CD8-positive, alpha-beta memory T cell (primary cell): ENCODE data around the gene STK10. TPM values are rescaled to one million over a fixed set of nuclear protein-coding genes. Genes with fewer than 3 reads are reported as not detected.

Experiments used
- CTCF ChIA-PET: fragments of 350-600 bp; sonication (Branson Sonifier 250); formaldehyde crosslinking; loops from one replicate; lab custom pipeline; 2021; ENCODE audit warnings: antibody characterized with exemption; lab: Charles Lee
- POLR2A ChIA-PET: fragments of 350-600 bp; sonication (Branson Sonifier 250); formaldehyde crosslinking; loops from one replicate; lab custom pipeline; 2021; ENCODE audit warnings: antibody characterized with exemption; lab: Charles Lee
- DNase-seq, 5 donors: peaks; one replicate each; pipeline versions ENCODE4 v3.0.0 to v3.0.0-alpha.2; 2020 to 2022; ENCODE audit warnings: mixed read lengths in 1 of 5
- H3K27ac ChIP-seq: one replicate; pipeline ENCODE4 v1.7.0; 2013; ENCODE audit warnings: low read depth, mild to moderate bottlenecking, low read length, moderate library complexity
- H3K27me3 ChIP-seq: 2 replicates; pipeline ENCODE4 v1.7.0; 2013; ENCODE audit warnings: low read length, mild to moderate bottlenecking; ENCODE audit not compliant: insufficient read depth, poor library complexity, severe bottlenecking
- H3K36me3 ChIP-seq: 2 replicates; pipeline ENCODE4 v1.7.0; 2013; ENCODE audit warnings: mild to moderate bottlenecking, low read length, moderate library complexity; ENCODE audit not compliant: insufficient read depth
- H3K4me1 ChIP-seq: 2 replicates; pipeline ENCODE4 v1.7.0; 2013; ENCODE audit warnings: mild to moderate bottlenecking, low read length, moderate library complexity; ENCODE audit not compliant: insufficient read depth
- H3K4me3 ChIP-seq: 2 replicates; pipeline ENCODE4 v1.7.0; 2013; ENCODE audit warnings: mild to moderate bottlenecking, low read length
- H3K9me3 ChIP-seq: 2 replicates; pipeline ENCODE4 v1.7.0; 2013; ENCODE audit warnings: mild to moderate bottlenecking, low read length
- H3K27ac Mint-ChIP-seq, 8 donors: one replicate each; pipeline ENCODE4 v1.8.0; 2020 to 2021; ENCODE audit warnings: mixed read lengths in 8 of 8, mild to moderate bottlenecking in 6 of 8, inconsistent platforms in 3 of 8, moderate library complexity in 3 of 8
- H3K27me3 Mint-ChIP-seq, 2 donors: one replicate each; pipeline ENCODE4 v1.8.0; 2020 to 2021; ENCODE audit warnings: mixed read lengths in 2 of 2, mild to moderate bottlenecking in 1 of 2, moderate library complexity in 1 of 2
- H3K36me3 Mint-ChIP-seq, 3 donors: one replicate each; pipeline ENCODE4 v1.8.0; 2020 to 2021; ENCODE audit warnings: mixed read lengths in 3 of 3, inconsistent platforms in 1 of 3, mild to moderate bottlenecking in 1 of 3
- H3K4me1 Mint-ChIP-seq, 3 donors: one replicate each; pipeline ENCODE4 v1.8.0; 2020 to 2021; ENCODE audit warnings: mixed read lengths in 3 of 3, inconsistent platforms in 1 of 3, mild to moderate bottlenecking in 1 of 3
- H3K4me3 Mint-ChIP-seq, 7 donors: one replicate each; pipeline ENCODE4 v1.8.0; 2020 to 2021; ENCODE audit warnings: mixed read lengths in 7 of 7, mild to moderate bottlenecking in 6 of 7, moderate library complexity in 4 of 7, inconsistent platforms in 2 of 7
- H3K9me3 Mint-ChIP-seq, 5 donors: one replicate each; pipeline ENCODE4 v1.8.0; 2020 to 2022; ENCODE audit warnings: mixed read lengths in 5 of 5, mild to moderate bottlenecking in 3 of 5, moderate library complexity in 2 of 5, inconsistent platforms in 1 of 5
- polyA plus RNA-seq: library from polyadenylated mRNA; unstranded; fragments of 300-500 nt; fragmentation: Illumina TruSeq; gene quantifications from one replicate; pipeline ENCODE4 v1.2.3, GENCODE V29; 2021
- total RNA-seq, 2 experiments: library from RNA; stranded (reverse); gene quantifications; one replicate each; pipeline ENCODE4 v1.2.3, GENCODE V29; 2021

STK10 gene
- total and polyA plus RNA-seq, 3 experiments from 2014 or later, result 113 to 170 (median 118) TPM

DNA sequence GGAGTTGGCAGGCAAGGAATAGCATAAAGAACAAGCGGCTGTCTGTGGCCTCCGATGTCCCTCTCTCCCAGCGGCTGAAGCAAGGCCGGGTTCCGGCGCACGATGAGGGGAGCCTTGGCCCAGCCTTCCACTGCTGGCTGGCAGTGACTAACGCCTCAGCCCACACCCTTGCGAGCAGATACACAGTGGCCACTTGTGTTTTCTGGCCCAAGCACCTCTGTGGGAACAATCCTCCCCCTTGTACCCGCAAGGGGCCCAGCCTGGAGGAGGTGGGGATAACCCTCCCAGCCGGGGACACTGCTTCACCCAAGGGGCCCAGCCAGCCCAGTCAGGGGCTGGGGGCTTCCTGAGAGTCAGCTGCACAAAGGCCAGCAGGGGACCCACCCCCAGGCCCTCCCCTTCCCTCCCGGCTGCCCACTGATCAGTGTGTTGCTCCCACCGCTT lies 23.2 kb downstream of the STK10 start:
- DNase-seq, result no peak
- H3K27ac ChIP-seq, result no peak overlapping the region
- H3K27me3 Mint-ChIP-seq, result no peaks in the 10 kb centered on the region
- no peaks in the 10 kb centered on the region for H3K9me3 Mint-ChIP-seq
- no peaks in the 10 kb centered on the region for H3K9me3 ChIP-seq
- POLR2A ChIA-PET, result interaction anchor here (1.0 to 2.8 kb wide), 2 partner anchors 9 to 14 kb away, joined by 5 to 12 read pairs; no protein-coding TSS in a partner anchor
- H3K4me1 ChIP-seq, result peaks cover 93% of the 10 kb centered on the region
- peaks cover 0 to 69% (median 8%) of the 10 kb centered on the region in 3 donors for H3K36me3 Mint-ChIP-seq
- H3K36me3 ChIP-seq, result peaks cover 9% of the 10 kb centered on the region
- H3K4me1 Mint-ChIP-seq, result peaks cover 77 to 93% (median 86%) of the 10 kb centered on the region in 3 donors
- no peaks in the 10 kb centered on the region for H3K27me3 ChIP-seq
- peak overlapping the region in 1 of 7 donors; percentile 34 for H3K4me3 Mint-ChIP-seq
- no peak overlapping the region for H3K4me3 ChIP-seq
- CTCF ChIA-PET, result interaction anchor here (0.8 to 1.9 kb wide), 6 partner anchors 11 to 57 kb away, joined by 3 to 5 read pairs (median 4); partner anchors contain the start of gene STK10
- H3K27ac Mint-ChIP-seq, result peak overlapping the region; percentile 32 to 97 (median 70)

DNA sequence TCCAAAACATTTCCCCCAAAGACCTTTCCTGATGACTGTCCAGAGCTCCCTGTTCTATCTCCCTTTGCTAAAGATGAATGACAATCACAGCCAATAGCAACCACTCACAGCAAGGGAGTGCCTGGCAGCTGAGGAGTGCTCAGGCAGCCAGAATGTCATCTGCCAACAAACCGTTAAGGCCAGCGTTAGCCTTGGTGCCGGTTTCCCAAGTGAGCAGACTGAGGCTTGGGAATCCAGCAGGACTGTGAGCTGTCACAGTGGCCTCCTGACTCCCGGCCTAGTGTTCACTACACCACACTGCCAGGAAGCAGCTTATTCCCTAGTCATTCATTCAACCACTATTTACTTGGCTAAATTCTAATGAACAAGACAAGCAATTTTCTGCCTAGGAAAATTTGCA lies 24.7 kb downstream of the STK10 start:
- H3K4me1 ChIP-seq, result peaks cover 89% of the 10 kb centered on the region
- H3K4me3 ChIP-seq, result no peak overlapping the region
- H3K27ac ChIP-seq, result no peak overlapping the region
- no peaks in the 10 kb centered on the region for H3K36me3 ChIP-seq
- Mint-ChIP-seq H3K27ac (peak overlapping the region; percentile 12 to 94 (median 82)), H3K4me3 (peak overlapping the region in 3 of 7 donors; percentile 8 to 31 (median 8)), H3K36me3 (peaks cover 0 to 61% (median 8%) of the 10 kb centered on the region in 3 donors), H3K27me3 (no peaks in the 10 kb centered on the region), H3K4me1 (peaks cover 73 to 91% (median 84%) of the 10 kb centered on the region in 3 donors), H3K9me3 (no peaks in the 10 kb centered on the region)
- no peak for DNase-seq
- H3K9me3 ChIP-seq, result no peaks in the 10 kb centered on the region
- ChIA-PET CTCF (interaction anchor here (0.9 to 2.3 kb wide), 4 partner anchors 9 to 52 kb away, joined by 4 to 13 read pairs (median 4); partner anchors contain the start of gene STK10), POLR2A (interaction anchor here (0.5 to 2.8 kb wide), 2 partner anchors 11 to 19 kb away, joined by 5 to 12 read pairs; no protein-coding TSS in a partner anchor)
- no peaks in the 10 kb centered on the region for H3K27me3 ChIP-seq

DNA sequence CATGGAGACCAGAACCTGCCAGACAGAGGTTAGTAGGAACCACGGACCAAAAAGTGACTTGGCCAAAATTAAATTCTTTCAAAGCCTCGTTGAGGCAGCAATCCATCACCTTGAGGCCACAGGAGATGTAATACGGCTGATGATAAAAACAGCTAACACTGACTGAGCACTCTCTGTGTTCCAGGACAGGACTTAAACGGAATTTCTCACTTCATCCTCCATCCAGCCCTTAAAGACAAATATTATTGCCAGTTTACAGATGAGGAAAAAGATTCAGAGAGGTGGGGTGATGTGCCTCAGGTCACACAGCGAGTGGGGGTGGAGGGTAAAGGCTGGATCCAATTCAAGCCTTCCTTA lies 25.1 kb downstream of the STK10 start:
- no peak for DNase-seq
- ChIA-PET POLR2A (interaction anchor here (0.5 to 2.8 kb wide), 2 partner anchors 11 to 19 kb away, joined by 5 to 12 read pairs; no protein-coding TSS in a partner anchor), CTCF (interaction anchor here (0.9 to 5.6 kb wide), 4 partner anchors 11 to 26 kb away, joined by 4 to 29 read pairs (median 8); partner anchors contain the start of gene STK10)
- Mint-ChIP-seq H3K27me3 (no peaks in the 10 kb centered on the region), H3K9me3 (no peaks in the 10 kb centered on the region), H3K4me3 (peak overlapping the region in 2 of 7 donors; percentile 8 to 31), H3K36me3 (peaks cover 0 to 60% (median 7%) of the 10 kb centered on the region in 3 donors), H3K4me1 (peaks cover 72 to 91% (median 84%) of the 10 kb centered on the region in 3 donors), H3K27ac (peak overlapping the region; percentile 52 to 94 (median 85))
- Histone ChIP-seq H3K27me3 (no peaks in the 10 kb centered on the region), H3K4me1 (peaks cover 88% of the 10 kb centered on the region), H3K27ac (no peak overlapping the region), H3K36me3 (peaks cover 2% of the 10 kb centered on the region), H3K9me3 (no peaks in the 10 kb centered on the region), H3K4me3 (no peak overlapping the region)

DNA sequence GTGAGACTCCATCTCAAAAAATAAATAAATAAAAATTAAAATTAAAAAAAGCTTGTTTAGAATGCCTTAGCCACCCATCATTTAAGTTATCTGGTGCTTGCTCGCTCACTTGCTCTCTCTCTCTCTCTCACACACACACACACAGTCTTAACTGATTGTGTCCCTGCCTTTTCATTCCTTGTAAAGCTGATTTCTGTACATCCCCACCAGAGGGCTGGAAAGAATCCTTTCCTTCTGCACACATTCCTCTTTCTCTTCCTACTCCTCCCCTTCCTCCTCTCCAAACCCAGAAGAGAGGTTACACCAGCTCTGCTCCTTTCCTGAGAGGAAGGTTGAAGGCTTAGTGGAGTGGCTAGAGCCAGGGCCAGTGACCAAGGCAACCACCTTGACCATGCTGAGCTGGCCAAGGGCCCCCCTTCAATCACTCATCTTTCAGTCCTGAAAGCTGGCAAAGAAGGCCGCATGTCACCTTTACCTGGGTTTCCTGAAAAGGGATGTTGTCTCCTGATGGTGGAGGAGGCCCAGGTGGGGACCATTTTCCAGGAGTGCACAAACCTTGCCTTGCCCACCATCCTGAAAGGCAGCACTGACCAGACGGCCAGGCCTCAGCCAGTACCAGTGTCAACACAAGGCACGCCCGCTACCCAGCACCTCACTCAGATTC lies 25.6 kb downstream of the STK10 start:
- no peak overlapping the region for H3K27ac ChIP-seq
- Mint-ChIP-seq H3K27me3 (no peaks in the 10 kb centered on the region), H3K4me1 (peaks cover 69 to 89% (median 82%) of the 10 kb centered on the region in 3 donors), H3K4me3 (peak overlapping the region in 5 of 7 donors; percentile 26 to 85 (median 54)), H3K27ac (peak overlapping the region; percentile 19 to 94 (median 85)), H3K9me3 (no peaks in the 10 kb centered on the region), H3K36me3 (peaks cover 0 to 60% (median 7%) of the 10 kb centered on the region in 3 donors)
- H3K4me3 ChIP-seq, result no peak overlapping the region
- DNase-seq, result no peak
- H3K27me3 ChIP-seq, result no peaks in the 10 kb centered on the region
- ChIA-PET CTCF (interaction anchor here (1.2 to 5.6 kb wide), 4 partner anchors 11 to 26 kb away, joined by 4 to 29 read pairs (median 9); partner anchors contain the start of gene STK10), POLR2A (interaction anchor here (0.6 to 2.8 kb wide), 2 partner anchors 12 kb away, joined by 5 to 12 read pairs; no protein-coding TSS in a partner anchor)
- H3K4me1 ChIP-seq, result peaks cover 85% of the 10 kb centered on the region
- peaks cover 6% of the 10 kb centered on the region for H3K36me3 ChIP-seq
- H3K9me3 ChIP-seq, result no peaks in the 10 kb centered on the region

DNA sequence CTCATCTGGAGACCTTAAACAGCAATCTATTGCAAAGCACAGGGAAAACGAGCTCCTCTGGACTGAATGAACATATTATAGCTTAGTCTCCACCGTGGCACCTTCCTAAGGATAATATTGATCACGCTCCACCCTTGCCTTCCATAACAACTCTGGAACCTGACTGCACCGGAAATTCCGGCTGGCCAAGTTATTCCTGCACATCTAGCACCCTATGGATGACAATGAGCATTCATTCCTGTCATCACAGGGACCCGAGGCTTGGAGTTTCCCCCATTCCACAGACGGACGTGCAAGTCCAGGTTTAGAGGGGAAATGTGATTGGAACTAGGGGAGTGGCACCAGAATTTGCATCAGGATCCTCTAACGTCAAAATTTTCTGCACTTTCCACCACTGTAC lies 27.5 kb downstream of the STK10 start:
- peaks cover 18% of the 10 kb centered on the region for H3K36me3 ChIP-seq
- POLR2A ChIA-PET, result interaction anchor here (0.6 to 2.4 kb wide), 2 partner anchors 10 to 12 kb away, joined by 4 to 8 read pairs; no protein-coding TSS in a partner anchor
- Mint-ChIP-seq H3K4me3 (peak overlapping the region in 6 of 7 donors; percentile 21 to 60 (median 40)), H3K36me3 (peaks cover 5 to 61% (median 12%) of the 10 kb centered on the region in 3 donors), H3K27ac (peak overlapping the region; percentile 66 to 93 (median 85)), H3K4me1 (peaks cover 66 to 87% (median 82%) of the 10 kb centered on the region in 3 donors), H3K27me3 (no peaks in the 10 kb centered on the region), H3K9me3 (no peaks in the 10 kb centered on the region)
- CTCF ChIA-PET, result interaction anchor here (1.5 to 5.6 kb wide), 2 partner anchors 28 to 100 kb away, joined by 3 to 29 read pairs; partner anchors contain the start of gene STK10
- H3K4me3 ChIP-seq, result no peak overlapping the region
- H3K9me3 ChIP-seq, result no peaks in the 10 kb centered on the region
- no peak overlapping the region for H3K27ac ChIP-seq
- H3K27me3 ChIP-seq, result no peaks in the 10 kb centered on the region
- peak in 1 of 5 donors; percentile 23 for DNase-seq
- peaks cover 74% of the 10 kb centered on the region for H3K4me1 ChIP-seq

DNA sequence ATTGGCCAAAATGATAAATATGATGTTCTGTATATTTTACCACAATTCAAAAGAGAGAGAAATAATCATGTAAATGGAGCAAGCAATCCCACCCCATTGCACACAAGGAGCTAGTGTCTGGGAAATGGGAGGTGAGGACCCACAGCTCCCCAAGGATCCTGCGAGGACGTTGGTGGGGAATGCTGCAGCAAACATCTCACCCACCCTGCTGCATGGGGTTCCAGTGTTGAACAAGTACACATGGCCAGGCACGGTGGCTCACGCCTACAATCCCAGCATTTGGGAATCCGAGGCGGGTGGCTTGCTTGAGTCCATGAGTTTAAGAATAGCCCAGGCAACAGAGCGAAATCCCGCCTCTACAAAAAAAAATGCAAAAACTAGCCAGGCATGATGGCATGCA lies 29.0 kb downstream of the STK10 start:
- peaks cover 5 to 65% (median 15%) of the 10 kb centered on the region in 3 donors for H3K36me3 Mint-ChIP-seq
- H3K4me1 Mint-ChIP-seq, result peaks cover 66 to 84% (median 80%) of the 10 kb centered on the region in 3 donors
- Histone ChIP-seq H3K4me3 (no peak overlapping the region), H3K27me3 (no peaks in the 10 kb centered on the region), H3K9me3 (no peaks in the 10 kb centered on the region), H3K36me3 (peaks cover 26% of the 10 kb centered on the region), H3K27ac (no peak overlapping the region), H3K4me1 (peaks cover 67% of the 10 kb centered on the region)
- peak in 1 of 5 donors; percentile 15 for DNase-seq
- peak overlapping the region in 5 of 7 donors; percentile 11 to 42 (median 26) for H3K4me3 Mint-ChIP-seq
- POLR2A ChIA-PET, result no interaction called here
- H3K27ac Mint-ChIP-seq, result peak overlapping the region; percentile 55 to 94 (median 78)
- CTCF ChIA-PET, result interaction anchor here (1.0 to 5.6 kb wide), 5 partner anchors 9 to 99 kb away, joined by 3 to 29 read pairs (median 3); partner anchors contain the start of gene STK10
- H3K27me3 Mint-ChIP-seq, result no peaks in the 10 kb centered on the region
- no peaks in the 10 kb centered on the region for H3K9me3 Mint-ChIP-seq

DNA sequence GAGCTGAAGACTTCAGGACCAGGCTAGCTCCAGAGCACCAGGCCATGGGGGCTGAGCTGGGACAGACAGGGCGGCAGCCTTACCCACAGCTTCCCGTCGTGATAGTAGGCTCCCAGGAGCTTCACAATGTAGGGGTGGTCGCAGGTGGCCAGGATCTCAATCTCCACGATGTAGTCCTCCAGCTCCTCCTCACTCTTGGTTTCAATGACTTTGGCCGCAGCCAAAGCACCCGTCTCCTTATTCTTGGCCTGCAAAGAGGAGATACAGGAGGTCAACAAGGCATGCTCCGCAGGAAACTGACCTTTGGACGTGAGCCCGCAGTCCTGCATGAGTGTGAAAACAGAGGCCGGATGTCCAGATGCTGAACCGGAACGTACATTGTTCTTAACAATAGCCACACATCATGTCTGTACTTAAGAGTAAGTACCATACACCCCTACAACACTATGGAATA lies 31.5 kb downstream of the STK10 start:
- H3K27ac ChIP-seq, result no peak overlapping the region
- DNase-seq, result peak in 1 of 5 donors; percentile 18
- no peaks in the 10 kb centered on the region for H3K27me3 ChIP-seq
- peaks cover 71% of the 10 kb centered on the region for H3K4me1 ChIP-seq
- H3K9me3 ChIP-seq, result no peaks in the 10 kb centered on the region
- H3K4me3 ChIP-seq, result no peak overlapping the region
- peak overlapping the region; percentile 46 to 84 (median 82) for H3K27ac Mint-ChIP-seq
- CTCF ChIA-PET, result interaction anchor here (1.1 to 4.8 kb wide), 7 partner anchors 18 to 97 kb away, joined by 3 to 20 read pairs (median 3); partner anchors contain the start of gene STK10
- peaks cover 40% of the 10 kb centered on the region for H3K36me3 ChIP-seq
- H3K4me1 Mint-ChIP-seq, result peaks cover 70 to 87% (median 83%) of the 10 kb centered on the region in 3 donors
- POLR2A ChIA-PET, result no interaction called here
- no peaks in the 10 kb centered on the region for H3K9me3 Mint-ChIP-seq
- no peak overlapping the region for H3K4me3 Mint-ChIP-seq
- peaks cover 11 to 75% (median 29%) of the 10 kb centered on the region in 3 donors for H3K36me3 Mint-ChIP-seq
- no peaks in the 10 kb centered on the region for H3K27me3 Mint-ChIP-seq
